Astrocyte (in vitro differentiated cells and primary cell): ENCODE results near the gene CHCHD3. TPM values are rescaled to one million over a fixed set of nuclear protein-coding genes. Genes with fewer than 3 reads are reported as not detected.

Source experiments
- DNase-seq: peaks from one replicate; pipeline ENCODE4 v3.0.0-alpha.2; 2010; ENCODE audit warnings: low read depth
- FAIRE-seq: peaks from 2 replicates; lab custom pipeline; 2011; peaks lifted over from hg19 to GRCh38; lab: Jason Lieb, UNC
- H2AFZ ChIP-seq: 2 replicates; pipeline ENCODE4 v1.6.0; 2012; ENCODE audit warnings: low read depth, low read length, inconsistent platforms
- H3K27ac ChIP-seq: 2 replicates; pipeline ENCODE4 v1.5.1; 2011; ENCODE audit warnings: low read depth, low read length, inconsistent platforms
- H3K27me3 ChIP-seq: 2 replicates; pipeline ENCODE4 v1.6.0; 2011; ENCODE audit warnings: low read length, inconsistent platforms; ENCODE audit not compliant: insufficient read depth
- H3K36me3 ChIP-seq: 2 replicates; pipeline ENCODE4 v1.5.1; 2011; ENCODE audit warnings: low read length, inconsistent platforms; ENCODE audit not compliant: insufficient read depth
- H3K4me1 ChIP-seq: 2 replicates; pipeline ENCODE4 v1.5.1; 2011; ENCODE audit warnings: low read length, inconsistent platforms; ENCODE audit not compliant: insufficient read depth
- H3K4me2 ChIP-seq: 2 replicates; pipeline ENCODE4 v1.6.0; 2012; ENCODE audit warnings: low read length, inconsistent platforms
- H3K4me3 ChIP-seq: 2 replicates; pipeline ENCODE4 v1.5.1; 2011; ENCODE audit warnings: low read depth, mild to moderate bottlenecking, low read length, inconsistent platforms; ENCODE audit not compliant: insufficient read depth
- H3K79me2 ChIP-seq: 2 replicates; pipeline ENCODE4 v1.6.0; 2012; ENCODE audit warnings: mild to moderate bottlenecking, low read length, inconsistent platforms; ENCODE audit not compliant: insufficient read depth
- H3K9ac ChIP-seq: 2 replicates; pipeline ENCODE4 v1.6.0; 2012; ENCODE audit warnings: mild to moderate bottlenecking, low read length, inconsistent platforms
- H3K9me3 ChIP-seq: 2 replicates; pipeline ENCODE4 v1.5.1; 2012; ENCODE audit warnings: low read depth, mild to moderate bottlenecking, low read length, inconsistent platforms; ENCODE audit not compliant: insufficient read depth
- H4K20me1 ChIP-seq: 2 replicates; pipeline ENCODE4 v1.6.0; 2012; ENCODE audit warnings: low read length, inconsistent platforms; ENCODE audit not compliant: insufficient read depth
- H3K27ac Mint-ChIP-seq: one replicate; pipeline ENCODE4 v1.8.0; 2021; ENCODE audit warnings: mild to moderate bottlenecking, mixed read lengths; ENCODE audit not compliant: unreplicated experiment
- H3K27me3 Mint-ChIP-seq: one replicate; pipeline ENCODE4 v1.8.0; 2021; ENCODE audit warnings: low read depth, mixed read lengths; ENCODE audit not compliant: unreplicated experiment
- H3K36me3 Mint-ChIP-seq: one replicate; pipeline ENCODE4 v1.8.0; 2021; ENCODE audit warnings: low read depth, mixed read lengths; ENCODE audit not compliant: unreplicated experiment
- H3K4me1 Mint-ChIP-seq: one replicate; pipeline ENCODE4 v1.8.0; 2021; ENCODE audit warnings: low read depth, mixed read lengths; ENCODE audit not compliant: unreplicated experiment
- H3K4me3 Mint-ChIP-seq: one replicate; pipeline ENCODE4 v1.8.0; 2021; ENCODE audit warnings: mild to moderate bottlenecking, moderate library complexity, mixed read lengths; ENCODE audit not compliant: unreplicated experiment
- H3K9me3 Mint-ChIP-seq: one replicate; pipeline ENCODE4 v1.8.0; 2021; ENCODE audit warnings: mild to moderate bottlenecking, mixed read lengths; ENCODE audit not compliant: unreplicated experiment
- EZH2 ChIP-seq: IDR thresholded peaks from 2 replicates; pipeline ENCODE4 v1.6.1; 2012; ENCODE audit warnings: mild to moderate bottlenecking, low read length, inconsistent platforms; ENCODE audit not compliant: insufficient read depth
- total RNA-seq: library from RNA; stranded (reverse); gene quantifications from 2 replicates; pipeline ENCODE4 v1.2.1, GENCODE V29; 2021
- TF ChIP-seq, protein P1 (sequence below): IDR thresholded peaks from 2 replicates; pipeline ENCODE4 v1.5.1; 2011; ENCODE audit warnings: low read depth, mild to moderate bottlenecking, inconsistent platforms, low read length, moderate library complexity; ENCODE audit not compliant: insufficient read depth

The CHCHD3 gene
- total RNA-seq, 1 donor from 2014 or later, result 63.1 TPM

DNA sequence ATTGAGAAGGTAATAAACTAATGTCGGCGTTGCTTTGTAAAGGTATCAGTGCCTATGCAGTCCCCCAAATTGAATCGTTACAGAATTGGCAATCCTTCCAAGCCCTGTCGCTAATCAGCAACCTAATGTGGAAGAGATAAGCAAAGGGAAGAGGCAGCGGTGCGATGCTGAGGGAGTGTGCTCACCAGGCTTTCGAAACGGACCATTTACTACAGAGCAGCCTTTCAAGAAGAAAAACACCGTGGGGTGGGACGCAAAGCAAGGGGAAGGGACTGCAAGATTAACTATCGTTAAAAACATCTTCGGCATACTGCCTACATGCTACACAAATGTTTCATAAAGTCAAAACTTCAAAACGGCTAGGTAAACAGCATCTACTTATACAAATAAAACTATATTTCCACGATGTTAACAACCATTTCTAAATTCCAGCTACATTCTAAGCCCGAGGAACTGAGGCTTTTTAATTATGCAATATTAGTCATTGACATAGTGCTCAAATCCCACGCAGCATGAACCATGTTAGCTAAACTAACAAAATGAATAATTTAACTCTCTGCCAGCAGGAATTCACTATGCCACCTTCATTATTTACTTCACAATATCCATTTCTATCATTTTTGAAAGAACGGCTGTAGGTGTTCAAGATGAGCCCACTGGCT lies 85.2 kb downstream of the CHCHD3 start:
- no peaks in the 10 kb centered on the region for H3K27me3 Mint-ChIP-seq
- Histone ChIP-seq H3K4me3 (no peak overlapping the region), H3K79me2 (peaks cover 46% of the 10 kb centered on the region), H3K4me2 (no peak overlapping the region), H4K20me1 (peaks cover 60% of the 10 kb centered on the region), H3K4me1 (peaks cover 7% of the 10 kb centered on the region), H2AFZ (no peak overlapping the region), H3K9me3 (no peaks in the 10 kb centered on the region), H3K27me3 (no peaks in the 10 kb centered on the region), H3K36me3 (no peaks in the 10 kb centered on the region), H3K27ac (no peak overlapping the region), H3K9ac (no peak overlapping the region)
- FAIRE-seq (no peak), DNase-seq (peak; percentile 21)
- H3K27ac Mint-ChIP-seq, result no peak overlapping the region
- TF ChIP-seq, protein P1, sequence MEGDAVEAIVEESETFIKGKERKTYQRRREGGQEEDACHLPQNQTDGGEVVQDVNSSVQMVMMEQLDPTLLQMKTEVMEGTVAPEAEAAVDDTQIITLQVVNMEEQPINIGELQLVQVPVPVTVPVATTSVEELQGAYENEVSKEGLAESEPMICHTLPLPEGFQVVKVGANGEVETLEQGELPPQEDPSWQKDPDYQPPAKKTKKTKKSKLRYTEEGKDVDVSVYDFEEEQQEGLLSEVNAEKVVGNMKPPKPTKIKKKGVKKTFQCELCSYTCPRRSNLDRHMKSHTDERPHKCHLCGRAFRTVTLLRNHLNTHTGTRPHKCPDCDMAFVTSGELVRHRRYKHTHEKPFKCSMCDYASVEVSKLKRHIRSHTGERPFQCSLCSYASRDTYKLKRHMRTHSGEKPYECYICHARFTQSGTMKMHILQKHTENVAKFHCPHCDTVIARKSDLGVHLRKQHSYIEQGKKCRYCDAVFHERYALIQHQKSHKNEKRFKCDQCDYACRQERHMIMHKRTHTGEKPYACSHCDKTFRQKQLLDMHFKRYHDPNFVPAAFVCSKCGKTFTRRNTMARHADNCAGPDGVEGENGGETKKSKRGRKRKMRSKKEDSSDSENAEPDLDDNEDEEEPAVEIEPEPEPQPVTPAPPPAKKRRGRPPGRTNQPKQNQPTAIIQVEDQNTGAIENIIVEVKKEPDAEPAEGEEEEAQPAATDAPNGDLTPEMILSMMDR, result no peak
- TF ChIP-seq EZH2, result no peak
- no peaks in the 10 kb centered on the region for H3K9me3 Mint-ChIP-seq
- H3K4me3 Mint-ChIP-seq, result no peak overlapping the region
- peaks cover 17% of the 10 kb centered on the region for H3K4me1 Mint-ChIP-seq
- H3K36me3 Mint-ChIP-seq, result no peaks in the 10 kb centered on the region

DNA sequence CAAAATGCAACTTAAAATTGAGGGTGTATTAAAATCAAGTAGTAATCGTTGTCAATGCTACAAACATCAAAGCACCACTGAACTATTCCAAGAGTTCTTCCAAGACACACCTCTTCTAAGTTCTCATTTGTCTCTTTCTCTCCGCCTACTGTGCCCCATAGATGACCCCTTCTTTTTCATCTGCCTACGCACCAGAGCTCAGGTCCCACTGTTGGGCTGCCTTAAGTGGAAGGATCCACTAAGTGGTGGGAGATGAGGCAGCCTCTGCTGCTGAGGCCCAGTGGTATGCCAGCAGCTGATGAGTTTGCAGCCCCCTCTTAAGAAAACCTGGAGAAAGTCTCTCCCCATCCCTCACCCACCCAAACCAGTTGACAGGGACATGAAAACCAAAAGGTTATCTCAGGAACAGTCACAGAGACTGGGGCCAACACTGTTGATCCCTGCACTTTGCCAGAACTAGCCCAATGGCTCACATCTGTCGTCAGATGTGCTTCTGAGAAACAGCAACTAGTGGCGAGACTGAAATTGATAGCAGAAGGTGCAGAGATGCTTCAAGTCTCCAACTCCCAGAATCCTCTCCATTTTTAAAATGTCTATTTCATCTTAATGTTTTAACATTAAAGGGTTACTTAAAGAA lies 88.4 kb downstream of the CHCHD3 start:
- no peak overlapping the region for H3K27ac ChIP-seq
- peaks cover under 1% of the 10 kb centered on the region for H3K4me1 ChIP-seq
- H4K20me1 ChIP-seq, result peaks cover 54% of the 10 kb centered on the region
- Mint-ChIP-seq H3K27ac (no peak overlapping the region), H3K4me1 (peaks cover 13% of the 10 kb centered on the region), H3K36me3 (no peaks in the 10 kb centered on the region), H3K27me3 (no peaks in the 10 kb centered on the region), H3K9me3 (no peaks in the 10 kb centered on the region), H3K4me3 (no peak overlapping the region)
- no peak for DNase-seq
- no peaks in the 10 kb centered on the region for H3K27me3 ChIP-seq
- no peaks in the 10 kb centered on the region for H3K36me3 ChIP-seq
- H3K79me2 ChIP-seq, result peaks cover 52% of the 10 kb centered on the region
- no peaks in the 10 kb centered on the region for H3K9me3 ChIP-seq
- FAIRE-seq, result no peak
- no peak overlapping the region for H3K4me3 ChIP-seq
- H2AFZ ChIP-seq, result no peak overlapping the region
- no peak overlapping the region for H3K9ac ChIP-seq
- H3K4me2 ChIP-seq, result no peak overlapping the region
- no peak for TF ChIP-seq EZH2
- TF ChIP-seq, protein P1, result no peak
